Measurements from ENCODE around the gene CLEC17A. TPM values are rescaled to one million over a fixed set of nuclear protein-coding genes. Genes with fewer than 3 reads are reported as not detected.

The CLEC17A gene
- total and polyA plus RNA-seq, 2 donors (not counting 1 experiment from before 2014, with no cell fraction given) = 121 to 163 TPM

GRCh38 chr19:14553042-14553938 is 29.6 kb upstream of the CLEC17A start:
- WGBS (ENCODE audit: insufficient coverage) = 97% methylated on average over 34 of the region's 35 CpGs
- ATAC-seq (ENCODE audit: low read depth) = no peak
- TF ChIP-seq CTCF (IDR thresholded peaks at IDR 0.05) (no peak), EZH2 (IDR thresholded peaks at IDR 0.05; ENCODE audit: borderline replicate concordance, insufficient read depth, low read depth, low read length, poor library complexity, severe bottlenecking) (no peak)
- Histone ChIP-seq H3K4me2 (replicated peaks; ENCODE audit: low read depth, low read length, poor library complexity, severe bottlenecking) (no peak overlapping the region), H3K36me3 (replicated peaks in 1 of 2; ENCODE audit: control extremely low read depth in 1 of 2, control insufficient read depth in 1 of 2, extremely low read depth in 1 of 2, insufficient read depth in 2 of 2, low read length in 1 of 2) (peaks cover 0 to 11% of the 10 kb centered on the region in 2 experiments), H3K9ac (ENCODE audit: low read length) (no peak overlapping the region), H2AFZ (ENCODE audit: insufficient read depth, low read depth, low read length, poor library complexity, severe bottlenecking) (no peak overlapping the region), H3K27ac (ENCODE audit: low read length in 2 of 2) (no peak overlapping the region), H3K9me3 (ENCODE audit: control extremely low read depth in 1 of 3, control insufficient read depth in 2 of 3, insufficient read depth in 1 of 3, low read length in 2 of 3) (no peaks in the 10 kb centered on the region), H3K4me1 (ENCODE audit: control insufficient read depth in 2 of 2, insufficient read depth in 2 of 2, low read length in 2 of 2) (peaks cover 22 to 33% of the 10 kb centered on the region in 2 donors), H3K4me3 (ENCODE audit: control extremely low read depth in 1 of 5, extremely low read depth in 1 of 5, insufficient read depth in 1 of 5, low read depth in 2 of 5, low read length in 4 of 5) (no peak overlapping the region), H3K27me3 (replicated peaks in 1 of 4; ENCODE audit: control extremely low read depth in 1 of 4, control insufficient read depth in 3 of 4, insufficient read depth in 4 of 4, low read length in 3 of 4) (no peaks in the 10 kb centered on the region), H4K20me1 (ENCODE audit: control insufficient read depth, insufficient read depth, low read length, poor library complexity, severe bottlenecking) (peaks cover 64% of the 10 kb centered on the region), H3K79me2 (ENCODE audit: control insufficient read depth, insufficient read depth, low read length) (peaks cover 87% of the 10 kb centered on the region)
- H3K27me3 Mint-ChIP-seq = no peaks in the 10 kb centered on the region
- POLR2A ChIA-PET = no interaction called here
- no peak overlapping the region for H3K4me3 Mint-ChIP-seq
- H3K9me3 Mint-ChIP-seq (ENCODE audit: insufficient read depth) = no peaks in the 10 kb centered on the region
- no peak overlapping the region for H3K27ac Mint-ChIP-seq
- peaks cover 42% of the 10 kb centered on the region for H3K4me1 Mint-ChIP-seq
- intact Hi-C loops (cut with micrococcal nuclease) = no loop called here
- no peak for DNase-seq
- CTCF ChIA-PET = interaction anchor here (0.6 to 4.3 kb wide), 3 partner anchors 9 to 49 kb away, joined by 3 to 16 read pairs (median 4); no protein-coding TSS in a partner anchor

- Histone ChIP-seq H3K4me2 (replicated peaks; ENCODE audit: low read depth, low read length, poor library complexity, severe bottlenecking) (no peak overlapping the region), H3K27ac (ENCODE audit: low read length in 2 of 2) (no peak overlapping the region), H3K27me3 (replicated peaks in 1 of 4; ENCODE audit: control extremely low read depth in 1 of 4, control insufficient read depth in 3 of 4, insufficient read depth in 4 of 4, low read length in 3 of 4) (no peaks in the 10 kb centered on the region), H4K20me1 (ENCODE audit: control insufficient read depth, insufficient read depth, low read length, poor library complexity, severe bottlenecking) (peaks cover 70% of the 10 kb centered on the region), H3K36me3 (replicated peaks in 1 of 2; ENCODE audit: control extremely low read depth in 1 of 2, control insufficient read depth in 1 of 2, extremely low read depth in 1 of 2, insufficient read depth in 2 of 2, low read length in 1 of 2) (peaks cover 0 to 8% of the 10 kb centered on the region in 2 experiments), H3K9me3 (ENCODE audit: control extremely low read depth in 1 of 3, control insufficient read depth in 2 of 3, insufficient read depth in 1 of 3, low read length in 2 of 3) (peaks cover 0 to 3% (median 0%) of the 10 kb centered on the region in 3 donors), H3K4me3 (ENCODE audit: control extremely low read depth in 1 of 5, extremely low read depth in 1 of 5, insufficient read depth in 1 of 5, low read depth in 2 of 5, low read length in 4 of 5) (no peak overlapping the region), H3K4me1 (ENCODE audit: control insufficient read depth in 2 of 2, insufficient read depth in 2 of 2, low read length in 2 of 2) (peaks cover 22 to 33% of the 10 kb centered on the region in 2 donors), H3K9ac (ENCODE audit: low read length) (no peak overlapping the region), H3K79me2 (ENCODE audit: control insufficient read depth, insufficient read depth, low read length) (peaks cover 89% of the 10 kb centered on the region), H2AFZ (ENCODE audit: insufficient read depth, low read depth, low read length, poor library complexity, severe bottlenecking) (no peak overlapping the region)
- 79% methylated on average over 9 of the region's 9 CpGs for WGBS (ENCODE audit: insufficient coverage)
- no peak for DNase-seq
- no peaks in the 10 kb centered on the region for H3K9me3 Mint-ChIP-seq (ENCODE audit: insufficient read depth)
- no peak overlapping the region for H3K4me3 Mint-ChIP-seq
- CTCF ChIA-PET = interaction anchor here (0.6 to 4.3 kb wide), 5 partner anchors 10 to 530 kb away, joined by 3 to 36 read pairs (median 4); no protein-coding TSS in a partner anchor
- no peaks in the 10 kb centered on the region for H3K27me3 Mint-ChIP-seq
- intact Hi-C loops (cut with micrococcal nuclease) = no loop called here
- TF ChIP-seq EZH2 (IDR thresholded peaks at IDR 0.05; ENCODE audit: borderline replicate concordance, insufficient read depth, low read depth, low read length, poor library complexity, severe bottlenecking) (no peak), CTCF (IDR thresholded peaks at IDR 0.05) (no peak)
- H3K4me1 Mint-ChIP-seq = peaks cover 42% of the 10 kb centered on the region
- no peak overlapping the region for H3K27ac Mint-ChIP-seq
- POLR2A ChIA-PET = interaction anchor here (1.0 kb wide), 1 partner anchor 56 kb away, joined by 3 read pairs; no protein-coding TSS in a partner anchor
- no peak for ATAC-seq (ENCODE audit: low read depth)
Measured at GRCh38 chr19:14553939-14554243, 29.0 kb upstream of the CLEC17A start.

Data from B cell (primary cell).